ENCODE data around the gene HYAL4. TPM values are rescaled to one million over a fixed set of nuclear protein-coding genes. Genes with fewer than 3 reads are reported as not detected.

The HYAL4 gene
- 0.07 TPM in 1 of 2 replicates, not detected in the other for total RNA-seq
- polyA plus RNA-seq, result not detected in 2 replicates

GRCh38 chr7:123844712-123845219 is at the start of gene HYAL4:
Gene HYAL4 (plus strand): TSS chr7:123845169. CDS start chr7:123868274, 23,105 bp downstream.
- TF ChIP-seq CTCF (IDR thresholded peaks at IDR 0.05; ENCODE audit: poor library complexity), result no peak
- no peak for TF ChIP-seq EZH2phosphoT487 (IDR thresholded peaks at IDR 0.05; ENCODE audit: low read depth, severe bottlenecking, unreplicated experiment)
- no peak for TF ChIP-seq EZH2 (IDR thresholded peaks at IDR 0.05; ENCODE audit: borderline replicate concordance)
- H3K79me2 ChIP-seq, result no peaks in the 10 kb centered on the region
- DNase-seq (ENCODE audit: low spot score), result no peak
- no peaks in the 10 kb centered on the region for H3K36me3 ChIP-seq (replicated peaks; ENCODE audit: insufficient read depth, low read depth)
- no peaks in the 10 kb centered on the region for H4K20me1 ChIP-seq (ENCODE audit: insufficient read depth, poor library complexity, severe bottlenecking)
- H3K9me3 ChIP-seq (ENCODE audit: low read depth), result no peaks in the 10 kb centered on the region
- H3K4me1 ChIP-seq (ENCODE audit: insufficient read depth), result no peaks in the 10 kb centered on the region
- no peak within 1 kb of the TSS for H2AFZ ChIP-seq
- no peak within 1 kb of the TSS for H3K27ac ChIP-seq
- no peaks in the 10 kb centered on the region for H3K9me2 ChIP-seq (replicated peaks; ENCODE audit: insufficient read depth)
- WGBS (ENCODE audit: low lambda C conversion rate, missing lambda C conversion rate), result 92% methylated on average over 11 of the region's 11 CpGs
- H3K4me2 ChIP-seq, result no peak within 1 kb of the TSS
- H3K27me3 ChIP-seq, result no peaks in the 10 kb centered on the region
- no peak within 1 kb of the TSS for H3K4me3 ChIP-seq

- TF ChIP-seq EZH2 (IDR thresholded peaks at IDR 0.05; ENCODE audit: borderline replicate concordance) (no peak), EZH2phosphoT487 (IDR thresholded peaks at IDR 0.05; ENCODE audit: low read depth, severe bottlenecking, unreplicated experiment) (no peak), CTCF (IDR thresholded peaks at IDR 0.05; ENCODE audit: poor library complexity) (no peak)
- 68% methylated on average over 1 of the region's 1 CpG for WGBS (ENCODE audit: low lambda C conversion rate, missing lambda C conversion rate)
- Histone ChIP-seq H4K20me1 (ENCODE audit: insufficient read depth, poor library complexity, severe bottlenecking) (no peaks in the 10 kb centered on the region), H3K9me2 (replicated peaks; ENCODE audit: insufficient read depth) (no peaks in the 10 kb centered on the region), H3K9me3 (ENCODE audit: low read depth) (no peaks in the 10 kb centered on the region), H3K4me1 (ENCODE audit: insufficient read depth) (peaks cover 12% of the 10 kb centered on the region), H3K79me2 (no peaks in the 10 kb centered on the region), H3K36me3 (replicated peaks; ENCODE audit: insufficient read depth, low read depth) (no peaks in the 10 kb centered on the region), H3K27ac (peak overlapping the region; percentile 55), H2AFZ (no peak overlapping the region), H3K27me3 (no peaks in the 10 kb centered on the region), H3K4me2 (no peak overlapping the region), H3K4me3 (no peak overlapping the region)
- peak; percentile 21 for DNase-seq (ENCODE audit: low spot score)
Measured at GRCh38 chr7:123795917-123796316, 49.1 kb upstream of the HYAL4 start.

- no peak overlapping the region for H3K4me3 ChIP-seq
- no peaks in the 10 kb centered on the region for H3K79me2 ChIP-seq
- H4K20me1 ChIP-seq (ENCODE audit: insufficient read depth, poor library complexity, severe bottlenecking), result no peaks in the 10 kb centered on the region
- H3K9me2 ChIP-seq (replicated peaks; ENCODE audit: insufficient read depth), result no peaks in the 10 kb centered on the region
- WGBS (ENCODE audit: low lambda C conversion rate, missing lambda C conversion rate), result 67% methylated on average over 1 of the region's 1 CpG
- H3K36me3 ChIP-seq (replicated peaks; ENCODE audit: insufficient read depth, low read depth), result no peaks in the 10 kb centered on the region
- peak overlapping the region; percentile 55 for H3K27ac ChIP-seq
- peaks cover 12% of the 10 kb centered on the region for H3K4me1 ChIP-seq (ENCODE audit: insufficient read depth)
- no peaks in the 10 kb centered on the region for H3K27me3 ChIP-seq
- H3K4me2 ChIP-seq, result no peak overlapping the region
- TF ChIP-seq EZH2 (IDR thresholded peaks at IDR 0.05; ENCODE audit: borderline replicate concordance), result no peak
- no peak for TF ChIP-seq EZH2phosphoT487 (IDR thresholded peaks at IDR 0.05; ENCODE audit: low read depth, severe bottlenecking, unreplicated experiment)
- TF ChIP-seq CTCF (IDR thresholded peaks at IDR 0.05; ENCODE audit: poor library complexity), result no peak
- H2AFZ ChIP-seq, result no peak overlapping the region
- H3K9me3 ChIP-seq (ENCODE audit: low read depth), result no peaks in the 10 kb centered on the region
- DNase-seq (ENCODE audit: low spot score), result no peak
Measured at GRCh38 chr7:123796568-123796967, 48.4 kb upstream of the HYAL4 start.

All from hepatocyte (in vitro differentiated cells).